Stimulated activated CD8-positive, alpha-beta memory T cell treated with anti-CD3 and anti-CD28 coated beads, Interleukin-2, amount 100 ng/mL, for 48 hours (primary cell): ENCODE measurements around the gene SMIM1.

Source experiments
- DNase-seq, 2 donors: peaks; one replicate each; pipeline ENCODE4 v3.0.0-alpha.2; 2020; ENCODE audit warnings: low read depth in 2 of 2

SMIM1 gene

GRCh38 chr1:3822421-3822820, 49.9 kb downstream of the SMIM1 start:
- DNase-seq = no peak

GRCh38 chr1:3824650-3825049, 52.1 kb downstream of the SMIM1 start:
- no peak for DNase-seq

GRCh38 chr1:3825356-3825755, 52.8 kb downstream of the SMIM1 start:
- no peak for DNase-seq
